GM19328 (cell line): Measurements from ENCODE around the gene CEBPB.
"Not testable (repeated sequence)": the region's sequence is repeated elsewhere in the genome, so short reads cannot be mapped to it uniquely, and the experiment has no call there.

Source experiments
- ATAC-seq: cut with Tn5 transposase; IDR thresholded peaks from one replicate; pipeline ENCODE4 v1.9.1; 2021; ENCODE audit warnings: mild to moderate bottlenecking, moderate library complexity; ENCODE audit not compliant: unreplicated experiment

The CEBPB gene

DNA sequence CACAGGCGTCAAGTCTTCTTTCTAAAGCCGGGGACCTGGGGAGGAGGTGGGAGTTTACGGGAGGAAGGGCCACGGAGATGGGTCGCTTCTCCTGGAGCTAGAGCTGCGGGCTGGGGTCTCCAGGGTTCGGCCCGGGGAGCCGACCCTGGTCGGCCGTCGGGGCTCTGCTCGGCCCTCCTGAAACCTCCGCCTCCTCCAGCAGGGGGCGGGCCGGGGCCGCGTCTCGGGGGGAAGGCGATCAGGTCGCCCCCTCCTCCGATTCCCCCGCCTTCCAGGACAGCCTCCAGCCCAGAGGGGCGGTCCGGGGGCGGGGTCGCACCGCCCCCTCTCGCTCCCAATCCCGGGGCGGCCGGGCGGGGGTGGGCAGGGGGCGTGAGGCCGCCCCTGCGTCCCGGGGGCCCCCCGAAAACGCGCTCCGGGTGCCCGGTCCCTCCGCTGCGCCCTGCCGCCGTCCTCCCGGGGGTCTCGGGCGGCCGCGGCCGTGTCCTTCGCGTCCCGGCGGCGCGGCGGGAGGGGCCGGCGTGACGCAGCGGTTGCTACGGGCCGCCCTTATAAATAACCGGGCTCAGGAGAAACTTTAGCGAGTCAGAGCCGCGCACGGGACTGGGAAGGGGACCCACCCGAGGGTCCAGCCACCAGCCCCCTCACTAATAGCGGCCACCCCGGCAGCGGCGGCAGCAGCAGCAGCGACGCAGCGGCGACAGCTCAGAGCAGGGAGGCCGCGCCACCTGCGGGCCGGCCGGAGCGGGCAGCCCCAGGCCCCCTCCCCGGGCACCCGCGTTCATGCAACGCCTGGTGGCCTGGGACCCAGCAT, at the start of gene CEBPB:
TSS of gene CEBPB (plus strand) at position 580 of the 814 bp plus-strand sequence. CDS start at position 784, 204 bp downstream.
- peak; percentile 40 for ATAC-seq

DNA sequence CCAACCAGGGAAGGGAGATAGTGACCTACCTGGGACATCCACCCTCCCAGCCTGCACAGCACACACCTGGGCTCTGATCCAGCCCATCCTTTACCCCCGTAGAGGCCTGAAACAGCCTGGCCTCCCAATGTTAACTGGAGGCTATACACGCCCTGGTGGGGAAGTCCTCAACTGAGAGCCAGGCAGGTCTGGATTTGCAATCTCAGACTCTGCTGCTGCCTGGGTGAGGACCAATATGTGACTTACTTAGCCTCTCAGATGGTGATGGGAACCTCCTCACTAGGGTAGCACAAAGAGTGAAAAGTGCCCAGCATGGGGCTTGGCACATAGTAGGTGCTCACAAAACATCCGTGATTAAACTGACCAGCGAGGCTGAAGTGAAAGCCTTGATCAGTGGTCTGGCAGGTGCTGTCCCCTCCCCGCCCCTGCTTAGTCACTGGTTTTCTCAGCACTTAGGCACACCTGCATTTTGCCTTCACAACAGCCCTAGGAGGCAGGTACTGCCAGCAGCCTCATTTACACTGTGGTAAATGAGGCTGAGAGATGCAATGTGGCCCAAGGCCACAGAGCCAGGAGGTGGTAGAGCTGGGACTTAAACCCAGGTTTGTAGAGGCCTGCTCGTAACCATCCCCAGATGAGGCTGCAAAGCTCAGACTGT, 49.5 kb upstream of the CEBPB start:
- no peak for ATAC-seq

DNA sequence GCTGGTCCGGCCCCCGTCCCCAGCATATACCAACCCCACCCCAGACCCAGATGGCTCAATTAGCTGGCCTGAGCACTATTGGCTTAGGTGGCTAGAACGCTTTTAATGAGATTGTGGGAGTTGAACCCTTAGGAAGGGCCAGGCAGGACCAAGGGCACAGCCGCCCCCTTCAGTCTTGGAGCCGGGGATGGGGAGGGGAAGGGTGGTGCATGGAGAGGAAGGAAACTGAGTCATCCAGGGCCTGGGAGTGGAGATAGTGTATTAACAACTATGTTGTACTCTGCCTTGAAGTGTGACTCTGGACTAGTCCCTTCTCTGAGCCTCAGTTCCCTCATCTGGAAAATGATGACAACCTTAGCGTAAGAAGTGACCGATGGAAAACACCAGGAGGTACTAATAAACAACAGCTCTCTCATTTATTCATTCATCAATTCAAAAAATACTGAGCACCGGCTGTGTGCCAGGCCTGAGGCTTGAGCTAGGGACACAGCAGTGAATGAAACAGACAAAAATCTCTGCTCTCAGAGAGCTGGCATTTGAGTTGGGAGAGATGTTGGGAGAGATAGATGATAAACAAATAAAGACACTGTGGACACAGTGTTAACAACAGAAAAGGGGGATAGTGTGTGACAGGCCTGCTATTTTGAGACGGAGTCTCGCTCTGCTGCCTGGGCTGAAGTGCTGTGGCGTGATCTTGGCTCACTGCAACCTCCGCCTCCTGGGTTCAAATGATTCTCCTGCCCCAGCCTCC, 48.6 kb upstream of the CEBPB start:
- no peak for ATAC-seq

DNA sequence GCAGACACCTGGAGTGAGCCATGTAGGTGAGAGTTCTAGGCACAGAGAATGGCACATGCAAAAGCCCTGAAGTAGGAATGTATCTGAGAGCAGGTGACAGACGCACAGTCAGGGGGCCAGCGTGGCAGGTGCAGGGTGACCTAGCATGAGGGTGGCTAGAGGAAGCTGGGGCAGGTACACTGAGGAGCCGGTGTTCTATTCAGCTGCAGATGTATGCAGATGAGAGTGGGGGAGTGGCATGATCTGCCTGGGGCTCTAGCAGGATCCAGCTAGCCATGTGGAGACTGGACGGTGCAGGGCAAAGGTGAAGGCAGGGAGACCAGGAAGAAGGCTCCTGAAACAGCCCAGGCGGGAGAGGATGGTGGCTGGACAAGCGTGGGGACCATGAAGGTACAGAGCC, 47.8 kb upstream of the CEBPB start:
- ATAC-seq: no peak

DNA sequence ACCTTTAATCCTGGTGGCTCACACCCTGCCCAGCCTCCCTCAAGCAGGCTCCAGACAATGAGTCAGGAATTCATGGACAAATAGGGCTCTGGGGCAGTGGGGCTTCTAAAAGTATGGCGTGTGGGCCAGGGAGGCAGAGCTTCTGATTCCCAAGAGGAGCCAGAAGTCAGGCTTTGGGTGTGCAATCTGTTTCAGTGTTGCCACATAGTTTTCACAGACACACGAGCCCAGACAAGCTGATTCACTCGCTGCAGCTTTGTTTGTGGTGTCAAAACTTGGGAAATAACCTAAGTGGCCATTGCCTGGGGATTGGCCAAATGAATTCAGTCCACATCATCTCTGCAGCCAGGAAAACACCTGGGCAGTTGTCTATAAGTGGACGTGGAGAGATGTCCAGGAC, 46.3 kb upstream of the CEBPB start:
- ATAC-seq: no peak

DNA sequence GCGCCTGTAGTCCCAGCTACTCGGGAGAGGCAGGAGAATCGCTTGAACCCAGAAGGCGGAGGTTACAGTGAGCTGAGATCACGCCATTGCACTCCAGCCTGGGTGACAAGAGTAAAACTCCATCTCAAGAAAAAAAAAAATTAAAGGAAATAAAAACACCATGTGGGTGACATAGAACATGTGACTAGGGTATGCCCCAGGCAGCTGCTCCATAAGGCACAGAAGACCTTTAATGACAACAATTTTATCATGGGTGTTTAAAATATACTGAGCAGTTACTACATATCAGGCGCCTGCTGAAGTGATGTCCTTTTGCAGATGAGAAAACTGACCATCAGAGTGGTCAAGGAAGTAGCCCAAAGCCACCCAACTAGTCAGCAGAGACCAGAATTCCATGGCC, 45.1 kb upstream of the CEBPB start:
- no peak for ATAC-seq

DNA sequence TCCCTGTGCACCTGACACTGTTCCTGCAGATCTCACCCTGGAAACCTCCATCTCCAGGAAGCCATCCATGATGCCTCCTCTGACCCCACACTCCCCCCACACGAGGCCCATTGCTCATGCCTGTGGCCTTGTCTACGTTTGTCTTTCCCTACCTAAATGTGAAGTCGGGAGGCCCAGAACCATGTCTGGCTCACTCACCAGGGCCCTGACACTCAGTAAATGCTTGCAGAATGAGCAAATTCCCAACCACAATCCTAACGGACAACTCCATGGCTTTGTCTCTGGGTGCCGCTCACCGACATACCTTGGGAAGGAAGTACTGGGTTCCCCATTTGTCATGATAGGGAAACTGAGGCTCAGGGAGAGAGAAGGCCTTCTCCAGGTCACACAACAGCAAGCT, 44.4 kb upstream of the CEBPB start:
- ATAC-seq: no peak

DNA sequence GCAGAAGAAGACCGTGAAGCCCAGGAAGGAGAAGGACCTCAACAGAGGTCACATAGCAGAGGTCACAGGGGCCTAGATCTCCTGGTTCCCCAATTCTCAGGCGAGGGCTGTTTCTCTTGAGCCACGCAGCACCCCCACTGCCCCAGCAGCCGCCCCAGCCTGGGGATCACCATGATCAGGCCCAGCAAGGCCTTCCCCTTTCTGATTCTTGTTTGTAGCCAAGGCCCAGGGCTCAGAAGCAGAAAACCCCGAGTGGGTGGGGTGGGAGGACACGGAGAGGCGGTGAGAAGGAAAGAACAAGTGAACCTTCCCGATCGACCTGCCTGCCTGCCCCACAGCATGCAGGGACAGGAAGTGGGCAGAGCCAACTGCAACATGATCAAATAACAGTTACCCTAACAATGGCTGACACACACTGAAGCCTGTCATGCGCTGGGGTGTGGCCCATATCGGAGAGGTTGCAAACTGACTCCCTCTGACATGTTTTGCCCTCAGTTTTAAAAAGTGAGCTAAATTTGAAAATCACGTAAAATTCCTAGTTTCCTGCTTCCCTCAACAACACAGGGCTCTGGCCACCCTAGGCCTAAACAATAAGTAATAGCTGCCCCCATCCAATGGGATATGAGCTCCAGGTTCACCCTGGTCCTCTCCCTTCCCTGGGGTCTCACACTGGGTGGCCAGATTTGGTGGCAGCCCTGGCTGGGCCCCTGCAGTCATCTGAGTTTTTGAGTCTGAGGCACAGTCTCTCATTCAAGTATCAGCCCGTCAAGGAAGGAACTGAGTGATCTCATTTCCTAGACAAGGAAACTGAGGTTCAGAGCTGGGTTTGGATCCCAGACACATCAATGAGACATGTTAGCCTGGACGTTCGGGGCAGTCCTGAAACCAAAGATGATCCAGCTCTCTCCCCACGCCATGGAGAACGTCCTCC, 43.6 kb upstream of the CEBPB start:
- no peak for ATAC-seq

DNA sequence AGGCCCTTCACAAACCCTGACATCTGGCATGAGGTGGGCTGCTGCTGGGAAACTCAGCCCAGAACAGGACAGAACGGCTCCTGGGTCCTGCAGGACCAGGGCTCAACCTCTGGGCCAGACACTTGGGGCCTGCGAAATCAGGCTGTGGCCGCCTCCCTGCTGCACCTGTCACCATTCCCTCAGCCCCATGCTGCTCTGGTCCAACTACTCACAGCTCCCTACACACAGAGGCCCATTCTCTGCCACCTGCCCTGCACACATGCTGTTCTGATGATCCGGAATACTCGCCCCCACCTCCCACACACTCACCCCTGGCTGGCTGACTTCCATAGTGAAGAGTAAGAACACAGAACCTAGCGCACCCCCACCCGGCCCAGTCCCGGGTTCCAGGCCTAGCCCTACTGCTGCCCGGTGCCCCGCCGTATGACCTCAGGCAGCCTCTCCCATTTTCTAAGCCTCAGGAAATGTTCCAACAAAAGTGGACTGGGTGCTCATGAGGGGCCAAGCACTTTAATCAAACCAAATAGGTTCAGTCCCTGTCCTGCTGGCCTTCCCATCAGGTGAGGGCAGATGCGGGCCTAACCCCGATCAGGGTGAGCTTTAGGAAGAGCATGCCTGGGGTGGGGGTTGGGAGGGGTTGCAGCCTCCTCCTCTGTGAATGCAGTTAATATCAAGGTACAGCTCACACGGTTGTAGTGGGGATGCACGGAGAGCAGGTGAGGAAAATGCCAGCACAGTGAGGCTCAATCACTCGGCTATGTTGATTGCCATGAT, 41.0 kb upstream of the CEBPB start:
- no peak for ATAC-seq

DNA sequence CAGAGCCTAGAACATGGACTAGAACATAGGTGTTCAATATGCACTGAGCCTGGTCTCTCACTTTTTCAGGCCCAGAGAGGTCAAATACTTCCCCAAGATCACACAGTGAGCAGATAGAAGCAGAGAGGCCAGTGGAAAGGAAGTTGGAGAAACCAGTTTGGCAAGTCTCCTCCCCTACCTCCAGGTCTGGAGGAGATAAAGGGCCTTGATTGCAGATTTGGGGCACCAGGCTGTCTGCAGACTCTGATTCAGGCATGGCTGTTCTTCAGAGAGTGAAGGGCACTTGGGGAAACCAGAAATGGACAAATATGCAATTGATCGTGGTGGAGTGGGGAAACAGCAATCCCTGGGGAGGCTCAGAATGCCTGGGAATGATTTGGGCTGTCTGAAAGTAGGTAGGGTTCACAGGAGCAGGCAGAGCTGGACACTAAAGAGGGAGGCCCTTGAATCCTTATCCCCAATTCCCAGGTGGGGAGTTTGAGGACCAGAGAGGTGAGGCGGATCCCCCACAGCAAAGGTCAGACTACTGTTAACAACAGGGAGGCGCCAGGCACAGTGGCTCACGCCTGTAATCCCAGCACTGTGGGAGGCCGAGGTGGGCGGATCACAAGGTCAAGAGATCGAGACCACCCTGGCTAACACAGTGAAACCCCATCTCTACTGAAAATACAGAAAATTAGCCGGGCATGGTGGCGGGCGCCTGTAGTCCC, 39.4 kb upstream of the CEBPB start:
- ATAC-seq: no peak

DNA sequence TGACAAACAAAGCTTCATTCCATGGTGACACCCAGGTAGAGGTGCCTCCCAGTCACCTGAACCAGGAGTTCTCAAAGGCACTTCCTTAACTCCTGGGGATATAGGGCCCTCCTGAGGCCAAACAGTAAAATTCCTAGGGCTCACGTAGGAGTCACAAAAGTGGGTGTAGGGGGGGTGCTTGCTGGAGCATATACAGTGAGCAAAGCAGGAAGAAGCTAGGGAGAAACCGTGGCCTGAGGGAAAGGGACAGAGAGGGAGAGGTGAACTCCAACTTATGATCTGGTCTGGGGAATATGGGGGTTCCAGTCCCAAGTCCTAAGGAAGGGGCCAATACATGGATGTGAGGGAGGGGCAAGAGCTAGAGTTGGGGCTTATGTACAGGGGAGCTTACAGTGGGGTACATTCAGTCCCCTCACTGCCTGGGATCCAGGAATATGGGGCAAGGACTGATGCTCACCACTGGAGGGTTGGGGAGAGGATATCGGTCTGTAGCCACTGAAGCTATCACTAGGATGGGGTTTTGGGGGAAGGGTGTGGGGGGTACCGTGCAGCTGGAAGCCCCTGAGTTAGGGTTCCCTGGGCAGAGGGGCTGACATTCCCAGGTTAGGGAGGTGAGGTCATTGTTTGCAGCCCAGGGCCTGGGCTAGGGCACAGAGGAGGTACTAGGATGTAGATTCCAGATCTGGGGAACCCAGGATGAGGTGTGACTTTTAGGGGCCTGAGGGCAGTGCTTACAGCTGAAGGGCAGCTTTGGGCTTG, 38.1 kb upstream of the CEBPB start:
- no peak for ATAC-seq

DNA sequence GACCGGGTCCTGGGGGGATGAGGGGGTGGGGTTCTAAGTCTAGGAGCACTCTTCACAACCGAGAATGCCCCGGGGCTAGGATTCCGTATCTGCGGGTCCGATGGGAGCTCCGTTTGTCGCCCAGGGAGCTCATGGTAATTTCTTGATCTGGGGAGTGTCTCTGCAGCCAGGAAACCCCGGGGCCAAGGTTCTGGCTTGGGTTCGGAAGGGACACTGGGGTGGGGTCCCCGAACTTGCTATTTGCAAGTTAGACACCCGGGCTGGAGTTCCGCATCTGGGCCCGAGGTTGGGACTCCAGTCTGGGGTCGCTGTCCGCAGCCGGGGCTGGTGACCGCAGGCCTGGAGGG, 37.5 kb upstream of the CEBPB start:
- no peak for ATAC-seq

DNA sequence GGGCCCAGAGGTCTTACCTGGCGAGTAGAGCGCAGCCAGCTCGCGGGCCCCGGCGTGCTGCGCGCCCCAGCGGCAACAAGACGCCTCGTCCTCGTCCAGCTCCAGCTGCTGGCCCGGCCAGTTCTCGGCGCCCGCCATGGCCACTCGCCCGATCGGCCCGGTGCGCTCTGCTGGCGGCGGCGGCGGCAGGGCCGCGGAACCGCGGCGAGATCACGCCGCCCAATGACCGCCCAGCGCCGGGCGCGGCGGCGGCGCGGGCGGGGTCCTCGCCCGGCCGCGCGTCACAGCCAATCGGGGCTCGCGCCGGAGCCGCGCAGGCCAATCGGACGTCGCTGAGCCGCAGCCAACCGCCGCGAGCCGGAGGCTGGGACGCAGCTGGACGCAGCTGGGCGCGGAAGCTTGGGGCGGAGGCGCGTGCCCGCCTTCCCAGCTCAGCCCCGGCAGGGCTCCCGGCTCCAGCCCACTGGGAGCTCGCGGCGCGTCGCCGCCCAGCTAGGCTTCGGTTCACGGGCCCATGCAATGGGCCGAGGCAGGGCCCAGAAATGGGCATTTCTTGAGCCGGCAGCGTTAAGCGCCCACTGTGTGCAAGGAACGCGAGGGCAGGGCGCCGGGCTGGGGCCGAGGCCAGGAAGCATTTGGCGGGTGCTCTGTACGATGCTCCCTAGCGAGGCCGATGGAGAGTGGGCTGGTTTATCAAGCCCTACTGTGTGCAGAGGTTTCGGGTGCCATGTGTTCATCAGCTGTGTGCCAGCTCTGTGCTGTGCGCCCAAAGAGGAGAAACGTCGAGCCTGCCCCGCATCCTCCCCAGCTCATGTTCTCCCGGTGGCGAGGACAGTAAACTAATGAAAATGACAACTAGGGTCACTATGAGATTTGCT, 36.9 kb upstream of the CEBPB start, which contains the start of gene PEDS1:
TSS of gene PEDS1 (minus strand) at position 224 of the 878 bp plus-strand sequence. CDS start at position 138, 86 bp downstream.
- ATAC-seq: peak; percentile 94

DNA sequence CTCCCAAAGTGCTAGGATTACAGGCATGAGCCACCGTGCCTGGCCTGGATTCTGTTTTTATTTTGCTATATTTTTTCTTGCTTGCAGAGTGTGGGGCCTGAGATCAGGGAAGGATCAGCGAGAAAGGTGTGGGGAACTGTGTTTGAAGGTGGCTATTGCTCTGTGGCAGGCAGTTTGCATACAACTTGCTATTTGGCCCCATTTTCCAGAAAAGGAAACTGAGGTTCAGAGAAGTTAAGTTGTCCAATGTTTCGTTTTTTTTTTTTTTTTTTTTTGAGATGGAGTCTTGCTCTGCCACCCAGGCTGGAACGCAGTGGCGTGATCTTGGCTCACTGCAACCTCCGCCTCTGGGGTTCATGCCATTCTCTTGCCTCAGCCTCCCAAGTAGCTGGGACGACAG, 29.1 kb upstream of the CEBPB start:
- not testable (repeated sequence) for ATAC-seq

DNA sequence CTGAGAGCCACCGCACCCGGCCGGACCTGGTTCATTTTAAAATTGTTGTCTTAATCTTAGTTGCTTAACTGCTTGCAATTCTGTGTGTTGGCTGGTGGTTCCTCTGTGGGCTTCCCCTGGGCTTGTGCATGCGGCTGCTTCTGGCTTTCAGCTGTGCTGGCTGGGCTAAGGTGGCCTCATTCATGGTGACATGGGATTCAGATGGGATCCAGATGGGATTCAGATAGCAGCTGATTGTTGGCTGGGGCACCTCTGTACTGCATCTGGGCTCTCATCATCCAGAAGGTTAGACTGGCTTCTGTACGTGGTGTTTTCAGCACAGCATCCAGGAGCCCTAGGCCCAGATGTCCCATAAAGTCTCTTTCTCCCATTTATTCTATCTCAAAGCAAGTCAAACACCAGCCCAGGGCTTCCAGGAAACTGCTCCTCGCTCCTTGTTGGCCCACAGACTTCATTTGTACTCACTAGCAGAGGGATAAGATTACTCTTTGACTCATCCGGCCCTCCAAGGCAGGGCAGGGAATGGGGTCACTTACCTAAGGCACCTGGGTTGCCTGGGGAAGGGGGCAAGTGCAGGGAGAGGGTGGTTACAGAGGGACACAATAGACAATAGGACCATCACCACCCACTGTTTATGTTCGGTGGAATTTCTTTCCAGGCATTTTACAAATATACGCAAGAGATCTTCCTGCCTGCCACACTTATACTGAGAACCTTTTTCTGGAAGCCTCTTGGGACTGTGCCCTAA, 26.9 kb upstream of the CEBPB start:
- ATAC-seq: no peak

DNA sequence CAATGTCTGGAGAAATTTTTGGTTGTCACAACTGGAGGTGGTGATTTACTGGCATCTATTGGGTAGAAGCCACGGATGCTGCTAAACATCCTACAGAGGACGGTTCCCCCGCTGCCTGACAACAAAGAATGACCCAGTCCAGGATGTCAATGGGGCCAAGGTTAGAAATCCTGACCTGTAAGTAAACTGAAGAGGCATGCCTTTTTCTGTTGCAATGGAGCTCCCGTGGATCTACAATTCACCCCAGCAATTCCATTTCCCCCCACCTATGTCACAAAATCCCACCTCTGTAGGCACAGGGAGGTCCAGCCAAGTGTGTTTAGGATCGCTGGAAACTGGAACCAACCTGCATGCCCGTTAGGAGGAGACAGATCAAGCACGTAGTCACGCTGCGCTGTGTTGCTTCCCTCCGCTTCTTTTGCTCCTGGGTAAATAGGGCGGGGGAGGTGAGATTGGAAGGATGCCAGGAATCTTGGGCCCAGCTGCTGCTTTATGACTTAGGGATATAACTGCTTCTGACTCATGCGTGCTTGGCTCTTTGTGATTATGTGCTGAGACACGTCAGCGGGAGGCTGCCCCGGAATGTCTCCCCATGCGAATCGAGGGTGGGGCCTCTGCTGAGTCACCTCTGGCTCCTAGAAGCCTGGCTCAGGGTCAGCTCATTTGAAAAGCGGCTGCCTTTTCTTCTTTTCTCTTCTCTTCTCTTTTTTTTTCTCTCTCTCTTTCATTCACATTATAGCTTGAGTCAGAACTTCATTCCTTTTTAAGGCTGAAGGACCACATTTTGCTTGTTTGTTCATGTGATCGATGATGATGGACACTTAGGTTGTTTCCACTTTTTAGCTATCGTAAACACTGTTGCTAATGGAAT, 24.7 kb upstream of the CEBPB start:
- no peak for ATAC-seq
